ENCODE measurements around the gene UGGT2.

DNA sequence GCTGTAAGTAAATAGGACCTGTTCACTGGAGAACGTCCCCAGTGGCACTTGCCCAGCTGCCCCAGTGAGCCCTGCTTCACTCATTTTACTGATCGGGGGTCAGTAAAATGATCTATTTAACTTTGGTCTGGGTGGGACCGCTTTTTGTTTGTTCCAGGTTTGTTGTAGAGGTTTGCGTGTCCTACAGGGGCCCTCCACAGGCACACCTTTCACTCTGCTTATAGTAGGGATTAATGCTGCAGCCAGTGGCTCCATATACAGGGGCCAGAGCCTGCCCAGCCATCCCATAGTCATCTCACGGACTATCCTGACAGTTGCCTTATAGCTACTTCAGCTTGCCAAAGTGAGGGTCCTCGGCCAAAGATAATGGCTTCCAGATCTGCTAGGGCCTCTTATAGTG is 272.2 kb downstream of the UGGT2 start:
- TF ChIP-seq, protein P1, sequence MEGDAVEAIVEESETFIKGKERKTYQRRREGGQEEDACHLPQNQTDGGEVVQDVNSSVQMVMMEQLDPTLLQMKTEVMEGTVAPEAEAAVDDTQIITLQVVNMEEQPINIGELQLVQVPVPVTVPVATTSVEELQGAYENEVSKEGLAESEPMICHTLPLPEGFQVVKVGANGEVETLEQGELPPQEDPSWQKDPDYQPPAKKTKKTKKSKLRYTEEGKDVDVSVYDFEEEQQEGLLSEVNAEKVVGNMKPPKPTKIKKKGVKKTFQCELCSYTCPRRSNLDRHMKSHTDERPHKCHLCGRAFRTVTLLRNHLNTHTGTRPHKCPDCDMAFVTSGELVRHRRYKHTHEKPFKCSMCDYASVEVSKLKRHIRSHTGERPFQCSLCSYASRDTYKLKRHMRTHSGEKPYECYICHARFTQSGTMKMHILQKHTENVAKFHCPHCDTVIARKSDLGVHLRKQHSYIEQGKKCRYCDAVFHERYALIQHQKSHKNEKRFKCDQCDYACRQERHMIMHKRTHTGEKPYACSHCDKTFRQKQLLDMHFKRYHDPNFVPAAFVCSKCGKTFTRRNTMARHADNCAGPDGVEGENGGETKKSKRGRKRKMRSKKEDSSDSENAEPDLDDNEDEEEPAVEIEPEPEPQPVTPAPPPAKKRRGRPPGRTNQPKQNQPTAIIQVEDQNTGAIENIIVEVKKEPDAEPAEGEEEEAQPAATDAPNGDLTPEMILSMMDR (IDR thresholded peaks at IDR 0.05) = no peak
- TF ChIP-seq POLR2A (IDR thresholded peaks at IDR 0.05; ENCODE audit: low read depth) (no peak), EP300 (IDR thresholded peaks at IDR 0.05) (no peak)

All from esophagus muscularis mucosa (tissue), 4 donors.